Keratinocyte (primary cell): ENCODE data around the gene NGF. TPM values are rescaled to one million over a fixed set of nuclear protein-coding genes. Genes with fewer than 3 reads are reported as not detected.

Source experiments
- DNase-seq: peaks from one replicate; pipeline ENCODE4 v3.0.0-alpha.2; 2011; ENCODE audit warnings: low read depth, missing footprints, low spot score
- FAIRE-seq: peaks from 2 replicates; lab custom pipeline; 2011; peaks lifted over from hg19 to GRCh38; lab: Jason Lieb, UNC
- H2AFZ ChIP-seq: 2 replicates; pipeline ENCODE4 v1.6.0; 2012; ENCODE audit warnings: low read length, control low read depth, inconsistent platforms; ENCODE audit not compliant: control insufficient read depth
- H3K27ac ChIP-seq: 2 replicates; pipeline ENCODE4 v1.5.1; 2011; ENCODE audit warnings: low read length; ENCODE audit not compliant: control insufficient read depth, insufficient read depth
- H3K27me3 ChIP-seq: 3 replicates; pipeline ENCODE4 v1.6.0; 2011; ENCODE audit warnings: low read length; ENCODE audit not compliant: control insufficient read depth, insufficient read depth; ENCODE audit errors: extremely low read depth
- H3K36me3 ChIP-seq, 2 experiments: 2 replicates in 1 of 2; 3 replicates in 1 of 2; pipeline ENCODE4 v1.5.1; 2011; ENCODE audit warnings: low read length in 2 of 2, mild to moderate bottlenecking in 1 of 2; ENCODE audit not compliant: control insufficient read depth in 2 of 2, insufficient read depth in 2 of 2; ENCODE audit errors: extremely low read depth in 1 of 2
- H3K4me1 ChIP-seq: 3 replicates; pipeline ENCODE4 v1.5.1; 2011; ENCODE audit warnings: low read length; ENCODE audit not compliant: control insufficient read depth, insufficient read depth; ENCODE audit errors: extremely low read depth
- H3K4me2 ChIP-seq: 3 replicates; pipeline ENCODE4 v1.6.0; 2011; ENCODE audit warnings: low read depth, low read length; ENCODE audit not compliant: control insufficient read depth, insufficient read depth; ENCODE audit errors: extremely low read depth
- H3K4me3 ChIP-seq, 3 experiments: fragments of 200-600 bp in 1 of 3; sonication (generic) in 1 of 3; 2 replicates in 2 of 3; 3 replicates in 1 of 3; pipeline ENCODE4 v1.5.1; 2011 to 2016; ENCODE audit warnings: low read length in 3 of 3, mild to moderate bottlenecking in 3 of 3, control low read depth in 2 of 3, inconsistent platforms in 1 of 3, low read depth in 1 of 3, mixed read lengths in 1 of 3, mixed run types in 1 of 3, moderate library complexity in 1 of 3; ENCODE audit not compliant: control insufficient read depth in 2 of 3, insufficient read depth in 2 of 3; ENCODE audit errors: extremely low read depth in 1 of 3
- H3K79me2 ChIP-seq: 2 replicates; pipeline ENCODE4 v1.6.0; 2012; ENCODE audit warnings: low read length; ENCODE audit not compliant: control insufficient read depth, insufficient read depth
- H3K9ac ChIP-seq: 3 replicates; pipeline ENCODE4 v1.6.0; 2011; ENCODE audit warnings: low read length; ENCODE audit not compliant: control insufficient read depth, insufficient read depth; ENCODE audit errors: extremely low read depth
- H3K9me1 ChIP-seq: 3 replicates; pipeline ENCODE4 v1.6.0; 2011; ENCODE audit warnings: low read length; ENCODE audit not compliant: control insufficient read depth, insufficient read depth; ENCODE audit errors: extremely low read depth
- H3K9me3 ChIP-seq: 2 replicates; pipeline ENCODE4 v1.5.1; 2012; ENCODE audit warnings: low read depth, low read length; ENCODE audit not compliant: control insufficient read depth
- H4K20me1 ChIP-seq: 3 replicates; pipeline ENCODE4 v1.6.0; 2011; ENCODE audit warnings: low read length; ENCODE audit not compliant: control insufficient read depth, insufficient read depth; ENCODE audit errors: extremely low read depth
- EZH2 ChIP-seq: IDR thresholded peaks from one replicate; pipeline ENCODE4 v1.6.1; 2012; ENCODE audit warnings: inconsistent platforms, mild to moderate bottlenecking, low read length, moderate library complexity
- dilution Hi-C: fragments of 300-500 bp; cut with MboI; formaldehyde crosslinking; loops from one replicate; pipeline ENCODE4 v1.7.0; 2020; ENCODE audit warnings: low sequenced_read_pairs; ENCODE audit not compliant: extremely low pct_ligation_motif_present
- polyA plus RNA-seq, 5 experiments: library from polyadenylated mRNA; depleted of rRNA in 3 of 5; stranded (reverse) in 3 of 5; stranded (forward) in 1 of 5; unstranded in 1 of 5; fragments of >200 nt; gene quantifications; 1 replicate in 1 of 5; 2 replicates in 3 of 5; 3 replicates in 1 of 5; pipeline versions ENCODE4 v1.2.1 to v1.2.3, GENCODE V29; 2011 to 2012; ENCODE audit warnings: missing spikeins in 2 of 5, low read depth in 1 of 5, low replicate concordance in 1 of 5
- TF ChIP-seq, protein P1 (sequence below), 3 experiments: IDR thresholded peaks in 1 of 3; conservative IDR thresholded peaks in 1 of 3; optimal IDR thresholded peaks in 1 of 3; 2 replicates in 2 of 3; 3 replicates in 1 of 3; pipeline versions ENCODE3 to v1.5.1; 2011; ENCODE audit warnings: low read length in 3 of 3, mild to moderate bottlenecking in 3 of 3, moderate library complexity in 2 of 3, control low read depth in 1 of 3, inconsistent platforms in 1 of 3; ENCODE audit not compliant: insufficient read depth in 2 of 3; ENCODE audit errors: extremely low read depth in 1 of 3

The NGF gene
- polyA plus RNA-seq, 1 donor (not counting 4 experiments of a cell fraction or from before 2014, with no cell fraction given), result 1.2 TPM

GRCh38 chr1:115337276-115337632 lies 795 bp downstream of the NGF start:
- no peak for TF ChIP-seq EZH2
- TF ChIP-seq, protein P1, sequence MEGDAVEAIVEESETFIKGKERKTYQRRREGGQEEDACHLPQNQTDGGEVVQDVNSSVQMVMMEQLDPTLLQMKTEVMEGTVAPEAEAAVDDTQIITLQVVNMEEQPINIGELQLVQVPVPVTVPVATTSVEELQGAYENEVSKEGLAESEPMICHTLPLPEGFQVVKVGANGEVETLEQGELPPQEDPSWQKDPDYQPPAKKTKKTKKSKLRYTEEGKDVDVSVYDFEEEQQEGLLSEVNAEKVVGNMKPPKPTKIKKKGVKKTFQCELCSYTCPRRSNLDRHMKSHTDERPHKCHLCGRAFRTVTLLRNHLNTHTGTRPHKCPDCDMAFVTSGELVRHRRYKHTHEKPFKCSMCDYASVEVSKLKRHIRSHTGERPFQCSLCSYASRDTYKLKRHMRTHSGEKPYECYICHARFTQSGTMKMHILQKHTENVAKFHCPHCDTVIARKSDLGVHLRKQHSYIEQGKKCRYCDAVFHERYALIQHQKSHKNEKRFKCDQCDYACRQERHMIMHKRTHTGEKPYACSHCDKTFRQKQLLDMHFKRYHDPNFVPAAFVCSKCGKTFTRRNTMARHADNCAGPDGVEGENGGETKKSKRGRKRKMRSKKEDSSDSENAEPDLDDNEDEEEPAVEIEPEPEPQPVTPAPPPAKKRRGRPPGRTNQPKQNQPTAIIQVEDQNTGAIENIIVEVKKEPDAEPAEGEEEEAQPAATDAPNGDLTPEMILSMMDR (optimal IDR thresholded peaks at IDR 0.05 in 1 of 3, IDR thresholded peaks at IDR 0.05 in 1 of 3, conservative IDR thresholded peaks at IDR 0.05 in 1 of 3; ENCODE audit: extremely low read depth in 1 of 3, insufficient read depth in 2 of 3, low read length in 3 of 3), result no peak
- peak overlapping the region; percentile 94 for H3K4me2 ChIP-seq

DNA sequence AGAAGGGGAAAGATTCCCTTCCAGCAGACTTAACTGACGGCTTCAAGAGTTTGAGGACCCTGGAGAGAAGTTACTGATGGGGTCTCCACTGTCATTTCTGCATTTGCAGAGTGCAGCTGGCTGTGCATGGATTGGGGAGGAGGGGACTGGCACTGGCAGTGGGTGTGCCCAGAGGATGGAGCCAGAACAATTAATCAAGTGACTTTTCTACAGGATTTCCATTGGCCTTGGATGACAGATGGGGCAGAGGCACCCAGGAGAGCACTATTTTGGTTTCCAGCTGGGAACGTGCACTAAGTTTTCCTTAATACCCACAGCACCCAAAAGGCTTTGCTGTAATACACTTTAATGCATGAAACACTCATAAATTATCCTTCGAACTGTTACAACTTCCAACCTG lies 1.3 kb downstream of the NGF start:
- dilution Hi-C loops, result no loop called here
- peak overlapping the region in 1 of 3 experiments; percentile 84 for H3K4me3 ChIP-seq
- DNase-seq, result no peak
- H3K9me1 ChIP-seq, result no peaks in the 10 kb centered on the region
- peaks cover 0 to 3% of the 10 kb centered on the region in 2 experiments for H3K36me3 ChIP-seq
- no peak overlapping the region for H3K27ac ChIP-seq
- TF ChIP-seq, protein P1 (optimal IDR thresholded peaks at IDR 0.05 in 1 of 3, IDR thresholded peaks at IDR 0.05 in 1 of 3, conservative IDR thresholded peaks at IDR 0.05 in 1 of 3; ENCODE audit: extremely low read depth in 1 of 3, insufficient read depth in 2 of 3, low read length in 3 of 3), result no peak
- no peak for TF ChIP-seq EZH2
- no peak overlapping the region for H2AFZ ChIP-seq
- peak overlapping the region; percentile 81 for H3K9ac ChIP-seq
- no peaks in the 10 kb centered on the region for H4K20me1 ChIP-seq
- H3K27me3 ChIP-seq, result no peaks in the 10 kb centered on the region
- no peaks in the 10 kb centered on the region for H3K9me3 ChIP-seq
- FAIRE-seq, result no peak
- H3K4me2 ChIP-seq, result peak overlapping the region; percentile 94
- no peaks in the 10 kb centered on the region for H3K79me2 ChIP-seq
- peaks cover 42% of the 10 kb centered on the region for H3K4me1 ChIP-seq

More at GRCh38 chr1:115337276-115337632, 795 bp downstream of the NGF start:
- Histone ChIP-seq H3K79me2 (no peaks in the 10 kb centered on the region), H3K9me3 (no peaks in the 10 kb centered on the region), H3K4me3 (peak overlapping the region; percentile 48 to 84 (median 79)), H3K36me3 (peaks cover 0 to 3% of the 10 kb centered on the region in 2 experiments), H3K4me1 (peaks cover 40% of the 10 kb centered on the region), H4K20me1 (no peaks in the 10 kb centered on the region), H2AFZ (peak overlapping the region; percentile 84), H3K27me3 (no peaks in the 10 kb centered on the region), H3K27ac (peak overlapping the region; percentile 53), H3K9ac (peak overlapping the region; percentile 81), H3K9me1 (no peaks in the 10 kb centered on the region)
- FAIRE-seq, result no peak
- DNase-seq, result no peak
- dilution Hi-C loops, result no loop called here
